Measurements from ENCODE around the gene CBX2.
A peak's percentile ranks its signal among the peaks of the same experiment; 100 is the strongest.

The CBX2 gene

DNA sequence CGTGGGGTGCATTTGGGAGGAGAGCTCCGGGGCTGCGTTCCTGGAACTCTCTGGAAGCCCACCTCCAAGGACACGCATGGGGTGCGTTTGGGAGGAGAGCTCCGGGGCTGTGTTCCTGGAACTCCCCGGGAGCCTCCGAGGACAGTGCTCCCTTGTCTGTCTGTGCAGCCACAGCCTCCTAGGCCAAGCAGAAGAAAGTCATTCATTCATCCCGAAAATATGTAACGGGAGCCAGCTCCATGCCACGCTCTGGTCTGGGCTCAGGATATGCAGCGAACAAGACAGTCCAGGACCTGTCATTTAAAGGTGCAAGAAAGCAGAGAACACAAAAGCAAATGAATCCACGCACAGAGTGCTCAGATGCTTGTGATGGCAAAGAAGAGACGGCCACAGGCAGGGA, 39.3 kb upstream of the CBX2 start:
- DNase-seq (ENCODE audit: low read depth, low spot score), result no peak
- no peak overlapping the region for H3K4me3 ChIP-seq (ENCODE audit: low read depth, low read length)
- TF ChIP-seq CTCF (IDR thresholded peaks at IDR 0.05; ENCODE audit: low read depth, low read length), result no peak
- in situ Hi-C loops (cut with HindIII; ENCODE audit: low sequenced_read_pairs), result no loop called here

GRCh38 chr17:79739148-79740062, 38.5 kb upstream of the CBX2 start:
- TF ChIP-seq CTCF (IDR thresholded peaks at IDR 0.05; ENCODE audit: low read depth, low read length), result no peak
- DNase-seq (ENCODE audit: low read depth, low spot score), result peak; percentile 23
- in situ Hi-C loops (cut with HindIII; ENCODE audit: low sequenced_read_pairs), result no loop called here
- H3K4me3 ChIP-seq (ENCODE audit: low read depth, low read length), result no peak overlapping the region

GRCh38 chr17:79740413-79740812, 37.5 kb upstream of the CBX2 start:
- H3K4me3 ChIP-seq (ENCODE audit: low read depth, low read length), result no peak overlapping the region
- no peak for TF ChIP-seq CTCF (IDR thresholded peaks at IDR 0.05; ENCODE audit: low read depth, low read length)
- no peak for DNase-seq (ENCODE audit: low read depth, low spot score)
- in situ Hi-C loops (cut with HindIII; ENCODE audit: low sequenced_read_pairs), result no loop called here

- no peak overlapping the region for H3K4me3 ChIP-seq (ENCODE audit: low read depth, low read length)
- DNase-seq (ENCODE audit: low read depth, low spot score), result no peak
- in situ Hi-C loops (cut with HindIII; ENCODE audit: low sequenced_read_pairs), result no loop called here
- TF ChIP-seq CTCF (IDR thresholded peaks at IDR 0.05; ENCODE audit: low read depth, low read length), result no peak
Observed at GRCh38 chr17:79741401-79741750, 36.6 kb upstream of the CBX2 start.

- peak; percentile 92 for TF ChIP-seq CTCF (IDR thresholded peaks at IDR 0.05; ENCODE audit: low read depth, low read length)
- DNase-seq (ENCODE audit: low read depth, low spot score), result peak; percentile 24
- in situ Hi-C loops (cut with HindIII; ENCODE audit: low sequenced_read_pairs), result no loop called here
- no peak overlapping the region for H3K4me3 ChIP-seq (ENCODE audit: low read depth, low read length)
Observed at GRCh38 chr17:79741751-79742588, 36.0 kb upstream of the CBX2 start.

GRCh38 chr17:79742589-79742918, 35.4 kb upstream of the CBX2 start:
- TF ChIP-seq CTCF (IDR thresholded peaks at IDR 0.05; ENCODE audit: low read depth, low read length), result no peak
- DNase-seq (ENCODE audit: low read depth, low spot score), result no peak
- in situ Hi-C loops (cut with HindIII; ENCODE audit: low sequenced_read_pairs), result no loop called here

More at GRCh38 chr17:79742589-79742918, 35.4 kb upstream of the CBX2 start:
- no peak overlapping the region for H3K4me3 ChIP-seq (ENCODE audit: low read depth, low read length)
